Skeletal muscle tissue (tissue), 4 donors: ENCODE results near the gene ADPRHL1. TPM values are rescaled to one million over a fixed set of nuclear protein-coding genes. Genes with fewer than 3 reads are reported as not detected.
"Not testable (repeated sequence)": the region's sequence is repeated elsewhere in the genome, so short reads cannot be mapped to it uniquely, and the experiment has no call there.

Source experiments
- H3K27ac ChIP-seq: one replicate; pipeline ENCODE4 v1.7.0; 2013; ENCODE audit warnings: mild to moderate bottlenecking, low read depth, low read length, inconsistent platforms
- H3K27me3 ChIP-seq, 3 donors: one replicate each; pipeline ENCODE4 v1.7.0; 2013; ENCODE audit warnings: low read length in 3 of 3; ENCODE audit not compliant: control insufficient read depth in 3 of 3, insufficient read depth in 3 of 3
- H3K36me3 ChIP-seq, 3 donors: one replicate each; pipeline ENCODE4 v1.7.0; 2013; ENCODE audit warnings: low read length in 3 of 3; ENCODE audit not compliant: control insufficient read depth in 3 of 3, insufficient read depth in 3 of 3
- H3K4me1 ChIP-seq, 3 donors: one replicate each; pipeline ENCODE4 v1.7.0; 2013; ENCODE audit warnings: low read length in 3 of 3, mild to moderate bottlenecking in 3 of 3; ENCODE audit not compliant: control insufficient read depth in 3 of 3, insufficient read depth in 3 of 3
- H3K4me3 ChIP-seq, 3 donors: one replicate each; pipeline ENCODE4 v1.7.0; 2013; ENCODE audit warnings: low read length in 3 of 3
- H3K9ac ChIP-seq, 3 donors: one replicate each; pipeline ENCODE4 v1.7.0; 2013; ENCODE audit warnings: low read length in 3 of 3, mild to moderate bottlenecking in 3 of 3, moderate library complexity in 2 of 3, low read depth in 1 of 3
- H3K9me3 ChIP-seq, 3 donors: one replicate each; pipeline ENCODE4 v1.7.0; 2013; ENCODE audit warnings: low read length in 3 of 3; ENCODE audit not compliant: control insufficient read depth in 3 of 3
- total RNA-seq: library from RNA; depleted of rRNA; stranded (reverse); fragments of >200 nt; gene quantifications from one replicate; pipeline ENCODE4 v1.2.3, GENCODE V29; 2014
- donor health status: Osteomylitis.

ADPRHL1 gene
- total RNA-seq, 1 donor from 2014 or later = 124 TPM

- not testable (repeated sequence) for H3K27ac ChIP-seq, H3K27me3 ChIP-seq, H3K4me1 ChIP-seq, H3K4me3 ChIP-seq, H3K9ac ChIP-seq, H3K36me3 ChIP-seq, H3K9me3 ChIP-seq
Observed at GRCh38 chr13:113368353-113368752, 84.9 kb downstream of the ADPRHL1 start.

GRCh38 chr13:113367771-113368170 is 85.5 kb downstream of the ADPRHL1 start:
- H3K27me3 ChIP-seq = no peaks in the 10 kb centered on the region
- no peaks in the 10 kb centered on the region for H3K36me3 ChIP-seq
- peaks cover under 1 to 12% (median 9%) of the 10 kb centered on the region in 3 donors for H3K4me1 ChIP-seq
- no peak overlapping the region for H3K9ac ChIP-seq
- H3K4me3 ChIP-seq = no peak overlapping the region
- no peaks in the 10 kb centered on the region for H3K9me3 ChIP-seq
- H3K27ac ChIP-seq = no peak overlapping the region

DNA sequence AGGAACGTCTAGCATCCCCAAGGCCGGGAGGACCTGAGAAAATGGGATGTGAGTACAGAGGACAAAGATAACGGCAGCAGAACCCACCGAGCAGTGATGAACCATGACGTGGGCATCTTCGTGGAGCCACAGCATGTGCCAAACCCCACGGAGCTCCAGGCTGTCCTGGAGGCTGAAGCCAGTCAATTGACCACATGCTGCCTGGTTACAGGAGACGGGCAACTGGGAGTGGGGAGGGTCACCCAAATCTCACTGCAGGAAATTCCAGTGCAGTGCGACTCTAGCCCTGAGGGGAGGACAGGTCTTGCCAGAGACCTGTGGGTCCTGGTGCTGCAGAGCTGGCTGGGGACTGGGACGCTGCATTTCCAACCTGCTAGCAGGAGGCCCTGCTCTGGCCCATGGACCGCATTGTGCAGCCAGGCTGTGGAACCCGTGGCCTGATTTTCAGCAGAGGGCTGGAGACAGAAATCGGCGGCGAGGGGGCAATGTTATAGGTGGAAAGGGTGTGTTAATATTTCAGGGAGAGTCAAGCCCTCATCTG is 86.2 kb downstream of the ADPRHL1 start:
- peaks cover 2 to 13% (median 9%) of the 10 kb centered on the region in 3 donors for H3K4me1 ChIP-seq
- H3K9ac ChIP-seq = no peak overlapping the region
- H3K9me3 ChIP-seq = no peaks in the 10 kb centered on the region
- H3K27ac ChIP-seq = no peak overlapping the region
- no peaks in the 10 kb centered on the region for H3K36me3 ChIP-seq
- no peaks in the 10 kb centered on the region for H3K27me3 ChIP-seq
- H3K4me3 ChIP-seq = no peak overlapping the region

DNA sequence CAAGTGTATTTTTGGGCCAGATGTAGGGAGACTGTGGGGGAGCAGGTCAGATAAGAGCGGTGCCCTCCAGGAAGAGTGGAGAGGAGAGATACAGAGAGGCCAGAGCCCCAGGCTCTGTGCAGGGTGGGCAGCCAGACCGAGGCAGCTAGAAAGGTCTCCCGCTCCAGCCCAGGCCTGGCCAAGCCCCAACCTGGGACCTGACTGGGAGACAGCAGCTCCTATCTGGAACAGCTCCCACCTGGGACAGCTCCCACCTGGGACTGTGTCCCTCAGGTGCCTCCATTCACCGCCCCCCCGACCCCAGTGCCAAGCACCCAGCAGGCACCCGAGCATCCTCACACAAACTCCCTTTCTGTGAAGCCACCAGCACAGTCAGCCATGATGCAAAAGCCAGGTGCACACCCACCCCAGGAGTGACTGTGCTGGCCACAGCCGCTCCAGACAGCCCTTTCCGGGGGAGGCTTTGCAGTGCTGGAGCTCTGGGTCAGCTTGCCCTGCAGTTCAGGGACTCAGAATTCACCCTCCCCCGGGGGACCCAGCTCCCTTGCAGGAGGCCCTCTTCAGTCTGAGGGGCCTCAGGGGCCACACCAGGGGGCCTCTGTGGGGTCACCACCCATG is 87.2 kb downstream of the ADPRHL1 start:
- Histone ChIP-seq H3K36me3 (peaks cover 0 to 2% (median 0%) of the 10 kb centered on the region in 3 donors), H3K9me3 (no peaks in the 10 kb centered on the region), H3K27ac (no peak overlapping the region), H3K4me1 (peaks cover 2 to 13% (median 9%) of the 10 kb centered on the region in 3 donors), H3K9ac (peak overlapping the region in 1 of 3 donors; percentile 33), H3K4me3 (no peak overlapping the region), H3K27me3 (no peaks in the 10 kb centered on the region)

DNA sequence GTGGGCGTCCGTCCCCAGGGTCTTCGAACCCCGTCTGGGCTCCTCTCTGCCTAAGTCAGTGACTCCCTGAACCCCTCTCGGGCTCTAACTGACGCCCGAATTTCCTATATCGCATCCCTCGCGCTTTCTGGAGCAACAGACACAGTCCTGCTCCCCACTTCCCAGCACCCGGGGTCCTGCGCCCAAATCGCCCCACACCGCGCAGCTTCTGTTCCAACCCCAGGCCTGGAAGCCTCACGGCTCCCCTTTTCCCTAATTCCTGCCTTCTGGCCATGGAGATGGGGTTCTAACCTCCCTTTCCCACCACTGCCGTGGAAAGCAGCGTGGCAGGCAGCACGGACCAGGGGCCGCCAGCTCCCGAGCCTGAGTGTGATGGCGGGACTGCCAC is 87.7 kb downstream of the ADPRHL1 start:
- H3K9me3 ChIP-seq = no peaks in the 10 kb centered on the region
- peaks cover 2 to 13% (median 9%) of the 10 kb centered on the region in 3 donors for H3K4me1 ChIP-seq
- H3K9ac ChIP-seq = peak overlapping the region in 2 of 3 donors; percentile 33 to 81
- H3K27ac ChIP-seq = no peak overlapping the region
- no peak overlapping the region for H3K4me3 ChIP-seq
- H3K27me3 ChIP-seq = no peaks in the 10 kb centered on the region
- H3K36me3 ChIP-seq = peaks cover 0 to 2% (median 0%) of the 10 kb centered on the region in 3 donors

DNA sequence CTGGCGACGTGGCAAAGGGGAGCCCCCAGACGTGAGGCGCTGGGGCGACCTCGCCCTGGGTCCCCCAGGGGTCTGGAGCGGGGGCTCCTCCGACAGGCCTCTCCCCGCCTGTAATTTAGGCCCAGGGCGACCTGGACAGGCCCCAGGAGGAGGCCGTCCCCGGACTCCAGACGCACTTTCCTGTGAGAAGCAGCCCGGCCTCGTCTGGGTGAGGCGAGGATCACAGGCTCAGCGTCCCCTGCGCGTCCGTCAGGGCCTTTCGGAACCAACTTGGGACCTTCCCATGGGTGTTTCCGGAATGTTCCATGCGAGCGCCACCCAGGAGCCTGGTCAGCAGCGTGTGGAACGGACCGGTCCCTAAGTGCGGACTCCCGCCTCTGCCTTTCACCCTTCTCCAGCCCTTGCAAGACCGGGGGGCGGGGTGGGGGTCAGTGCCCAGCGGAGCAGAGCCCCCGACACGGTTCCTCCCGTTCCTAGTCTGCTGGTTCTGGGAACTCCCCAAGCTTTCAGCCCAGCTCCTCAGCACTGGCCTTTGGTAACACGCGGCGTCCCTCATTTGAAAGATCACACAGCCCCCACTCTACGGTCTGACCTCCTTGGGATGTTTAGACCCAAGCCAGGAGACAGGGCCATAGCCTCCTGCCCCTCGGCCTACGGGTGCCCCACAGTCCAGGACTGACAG is 88.2 kb downstream of the ADPRHL1 start:
- peaks cover 0 to 2% (median 0%) of the 10 kb centered on the region in 3 donors for H3K36me3 ChIP-seq
- peak overlapping the region; percentile 68 to 86 (median 81) for H3K9ac ChIP-seq
- no peaks in the 10 kb centered on the region for H3K9me3 ChIP-seq
- peaks cover 2 to 13% (median 9%) of the 10 kb centered on the region in 3 donors for H3K4me1 ChIP-seq
- H3K27ac ChIP-seq = peak overlapping the region; percentile 72
- no peaks in the 10 kb centered on the region for H3K27me3 ChIP-seq
- peak overlapping the region; percentile 43 to 72 (median 60) for H3K4me3 ChIP-seq

DNA sequence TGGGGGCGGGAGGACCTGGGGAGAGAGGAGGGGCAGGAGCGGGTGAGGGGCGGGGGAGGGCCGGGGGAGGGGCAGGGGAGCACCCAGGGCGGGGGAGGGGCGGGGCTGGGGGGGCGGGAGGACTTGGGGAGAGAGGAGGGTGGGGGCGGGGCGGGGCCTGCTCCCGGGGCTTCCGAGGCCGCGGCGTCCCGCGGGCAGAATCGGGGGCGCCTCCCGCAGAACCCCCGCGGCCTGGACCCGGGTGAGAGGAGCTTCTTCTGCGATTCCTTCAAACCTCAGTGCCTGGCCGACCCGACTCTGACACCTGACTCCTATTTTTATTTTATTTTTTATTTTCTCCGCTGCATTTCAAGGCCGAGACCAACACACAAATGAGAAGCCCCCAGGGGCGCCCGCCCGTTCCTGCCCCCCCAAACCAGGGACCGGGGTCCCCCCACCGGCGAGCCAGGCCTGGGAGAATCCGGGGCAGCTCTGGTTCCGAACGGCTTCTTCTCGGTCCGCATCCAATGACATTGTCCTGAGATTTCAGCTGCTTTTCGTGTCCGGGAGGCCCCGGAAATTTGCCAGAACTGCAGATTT is 88.9 kb downstream of the ADPRHL1 start:
- peak overlapping the region; percentile 72 for H3K27ac ChIP-seq
- peak overlapping the region; percentile 68 to 86 (median 81) for H3K9ac ChIP-seq
- no peaks in the 10 kb centered on the region for H3K9me3 ChIP-seq
- H3K4me3 ChIP-seq = peak overlapping the region; percentile 43 to 72 (median 60)
- peaks cover 0 to 4% (median 0%) of the 10 kb centered on the region in 3 donors for H3K36me3 ChIP-seq
- H3K4me1 ChIP-seq = peaks cover 2 to 13% (median 9%) of the 10 kb centered on the region in 3 donors
- no peaks in the 10 kb centered on the region for H3K27me3 ChIP-seq

DNA sequence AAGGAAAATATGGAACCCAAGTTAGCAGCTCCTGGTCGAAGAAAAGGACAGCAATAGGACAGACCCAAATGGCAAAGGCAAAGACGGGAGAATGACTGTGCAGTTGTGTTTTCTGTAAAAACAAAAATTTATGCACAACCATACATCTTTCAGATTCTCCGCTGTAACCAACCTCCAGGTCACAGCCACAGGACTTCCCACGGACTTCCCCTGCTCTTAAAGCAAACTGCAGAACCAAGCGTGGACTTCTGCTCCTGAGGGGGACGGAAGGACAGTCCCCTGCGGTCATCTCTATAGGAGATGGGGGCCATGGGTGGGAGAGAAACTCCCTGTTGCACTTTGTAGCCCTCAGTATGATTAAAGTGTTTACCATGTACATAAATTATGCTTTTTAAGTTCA is 91.9 kb downstream of the ADPRHL1 start:
- no peak overlapping the region for H3K27ac ChIP-seq
- H3K4me3 ChIP-seq = no peak overlapping the region
- H3K9ac ChIP-seq = no peak overlapping the region
- no peaks in the 10 kb centered on the region for H3K9me3 ChIP-seq
- H3K4me1 ChIP-seq = peaks cover 2 to 13% (median 9%) of the 10 kb centered on the region in 3 donors
- H3K36me3 ChIP-seq = peaks cover 3 to 4% (median 3%) of the 10 kb centered on the region in 3 donors
- no peaks in the 10 kb centered on the region for H3K27me3 ChIP-seq

- H3K4me3 ChIP-seq = no peak overlapping the region
- H3K27ac ChIP-seq = no peak overlapping the region
- peaks cover 2 to 13% (median 7%) of the 10 kb centered on the region in 3 donors for H3K4me1 ChIP-seq
- peaks cover 3 to 4% (median 3%) of the 10 kb centered on the region in 3 donors for H3K36me3 ChIP-seq
- no peaks in the 10 kb centered on the region for H3K27me3 ChIP-seq
- no peak overlapping the region for H3K9ac ChIP-seq
- no peaks in the 10 kb centered on the region for H3K9me3 ChIP-seq
Observed at GRCh38 chr13:113360446-113360845, 92.8 kb downstream of the ADPRHL1 start.

GRCh38 chr13:113359571-113359970 is 93.7 kb downstream of the ADPRHL1 start:
- Histone ChIP-seq H3K36me3 (peaks cover 3 to 6% (median 3%) of the 10 kb centered on the region in 3 donors), H3K9ac (no peak overlapping the region), H3K4me3 (no peak overlapping the region), H3K27ac (no peak overlapping the region), H3K9me3 (no peaks in the 10 kb centered on the region), H3K4me1 (peaks cover 0 to 4% (median 2%) of the 10 kb centered on the region in 3 donors), H3K27me3 (no peaks in the 10 kb centered on the region)
